A673 (cell line): ENCODE measurements around the gene RP9.

Experiments used
- CTCF ChIP-seq: fragments of 300-800, 200-600 bp; sonication (generic); conservative IDR thresholded peaks from 2 replicates; pipeline ENCODE4 v1.5.1; 2017; ENCODE audit warnings: low read depth, mild to moderate bottlenecking, antibody characterized with exemption, low read length, moderate library complexity, mixed read lengths
- EZH2 ChIP-seq: fragments of 200-600 bp; sonication (generic); IDR thresholded peaks from 2 replicates; pipeline ENCODE4 v1.6.1; 2017; ENCODE audit warnings: borderline replicate concordance, low read depth, mild to moderate bottlenecking, mixed read lengths, antibody characterized with exemption, low read length; ENCODE audit not compliant: poor library complexity, severe bottlenecking

- no peak for TF ChIP-seq CTCF
- TF ChIP-seq EZH2 = no peak
These were observed 35.0 kb upstream of the RP9 start for GRCh38 chr7:33143996-33144718.
